ENCODE results near the gene NID1.

- TF ChIP-seq, protein P1, sequence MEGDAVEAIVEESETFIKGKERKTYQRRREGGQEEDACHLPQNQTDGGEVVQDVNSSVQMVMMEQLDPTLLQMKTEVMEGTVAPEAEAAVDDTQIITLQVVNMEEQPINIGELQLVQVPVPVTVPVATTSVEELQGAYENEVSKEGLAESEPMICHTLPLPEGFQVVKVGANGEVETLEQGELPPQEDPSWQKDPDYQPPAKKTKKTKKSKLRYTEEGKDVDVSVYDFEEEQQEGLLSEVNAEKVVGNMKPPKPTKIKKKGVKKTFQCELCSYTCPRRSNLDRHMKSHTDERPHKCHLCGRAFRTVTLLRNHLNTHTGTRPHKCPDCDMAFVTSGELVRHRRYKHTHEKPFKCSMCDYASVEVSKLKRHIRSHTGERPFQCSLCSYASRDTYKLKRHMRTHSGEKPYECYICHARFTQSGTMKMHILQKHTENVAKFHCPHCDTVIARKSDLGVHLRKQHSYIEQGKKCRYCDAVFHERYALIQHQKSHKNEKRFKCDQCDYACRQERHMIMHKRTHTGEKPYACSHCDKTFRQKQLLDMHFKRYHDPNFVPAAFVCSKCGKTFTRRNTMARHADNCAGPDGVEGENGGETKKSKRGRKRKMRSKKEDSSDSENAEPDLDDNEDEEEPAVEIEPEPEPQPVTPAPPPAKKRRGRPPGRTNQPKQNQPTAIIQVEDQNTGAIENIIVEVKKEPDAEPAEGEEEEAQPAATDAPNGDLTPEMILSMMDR (conservative IDR thresholded peaks at IDR 0.05; ENCODE audit: low read depth, low read length): no peak
- no peak for TF ChIP-seq EZH2 (IDR thresholded peaks at IDR 0.05; ENCODE audit: low read length, unreplicated experiment)
Measured at GRCh38 chr1:235938709-235939479, 126.0 kb downstream of the NID1 start.
